GM19397 (cell line): ENCODE data around the gene CEP104.

Experiments
- ATAC-seq: cut with Tn5 transposase; IDR thresholded peaks from one replicate; pipeline ENCODE4 v1.9.1; 2021; ENCODE audit warnings: mild to moderate bottlenecking, moderate library complexity; ENCODE audit not compliant: unreplicated experiment

CEP104 gene

DNA sequence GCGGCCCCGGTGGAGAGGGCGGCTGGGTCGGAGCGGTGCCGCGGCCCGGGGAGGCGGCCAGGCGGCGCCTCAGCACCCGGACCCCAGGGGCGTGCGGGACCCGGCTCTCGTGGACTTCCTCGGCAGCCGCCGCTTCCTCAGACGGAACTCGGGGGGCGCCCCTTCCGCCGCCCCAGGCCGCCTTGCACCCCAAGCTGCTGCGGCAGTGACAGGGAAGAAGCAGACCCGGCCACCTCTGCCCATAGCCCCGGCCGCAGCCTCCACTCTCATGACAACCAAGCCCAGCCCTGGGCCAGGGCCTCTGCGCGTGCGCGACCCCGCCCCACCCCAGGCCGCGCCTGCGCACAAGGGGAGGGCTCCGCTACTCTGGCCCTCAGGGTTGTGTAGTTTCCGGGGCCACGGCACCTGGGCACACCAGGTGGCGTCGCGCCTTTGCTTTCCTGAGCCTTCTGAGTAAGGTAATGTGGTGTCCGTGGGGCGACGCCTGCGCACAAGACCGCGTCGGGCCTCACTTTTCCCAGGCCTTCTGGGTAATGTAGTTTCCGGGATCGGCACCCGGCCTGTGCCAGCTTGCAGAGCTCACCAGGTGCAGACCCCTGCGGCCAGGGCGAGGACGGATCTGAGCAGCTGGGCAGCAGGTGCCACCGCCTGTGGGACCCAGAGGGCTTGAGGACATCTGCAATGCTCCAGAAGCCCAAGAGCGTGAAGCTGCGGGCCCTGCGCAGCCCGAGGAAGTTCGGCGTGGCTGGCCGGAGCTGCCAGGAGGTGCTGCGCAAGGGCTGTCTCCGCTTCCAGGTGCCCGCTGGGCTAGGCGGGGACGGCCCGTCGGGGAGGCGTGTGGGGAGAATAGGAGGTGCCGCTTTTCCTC, at the start of gene CEP104, which contains the start of gene DFFB:
Gene CEP104 (minus strand): TSS at position 289 of the 868 bp plus-strand sequence. CDS start 4,804 bp downstream, outside the sequence.
Gene DFFB (plus strand): TSS at position 554 of the 868 bp plus-strand sequence. CDS start 128 bp downstream, at position 682.
- ATAC-seq: peak; percentile 82

DNA sequence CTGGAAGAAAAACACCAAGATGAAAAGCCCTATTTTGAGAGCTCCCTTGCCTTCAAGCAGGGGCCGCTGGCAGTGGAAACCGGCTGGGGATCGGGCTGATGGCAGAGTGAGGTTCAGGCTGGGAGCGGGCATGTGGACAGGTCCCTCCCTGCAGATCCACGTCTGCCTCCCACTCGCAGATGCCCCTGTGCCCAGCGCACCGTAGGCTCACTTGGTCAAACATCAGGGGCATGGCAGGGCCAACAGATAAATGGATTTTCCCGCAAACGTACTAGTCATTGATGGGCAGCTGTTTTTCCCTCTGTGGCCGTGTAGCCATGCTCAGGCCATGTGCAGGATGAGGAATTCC, 49.6 kb upstream of the CEP104 start:
- ATAC-seq: no peak

DNA sequence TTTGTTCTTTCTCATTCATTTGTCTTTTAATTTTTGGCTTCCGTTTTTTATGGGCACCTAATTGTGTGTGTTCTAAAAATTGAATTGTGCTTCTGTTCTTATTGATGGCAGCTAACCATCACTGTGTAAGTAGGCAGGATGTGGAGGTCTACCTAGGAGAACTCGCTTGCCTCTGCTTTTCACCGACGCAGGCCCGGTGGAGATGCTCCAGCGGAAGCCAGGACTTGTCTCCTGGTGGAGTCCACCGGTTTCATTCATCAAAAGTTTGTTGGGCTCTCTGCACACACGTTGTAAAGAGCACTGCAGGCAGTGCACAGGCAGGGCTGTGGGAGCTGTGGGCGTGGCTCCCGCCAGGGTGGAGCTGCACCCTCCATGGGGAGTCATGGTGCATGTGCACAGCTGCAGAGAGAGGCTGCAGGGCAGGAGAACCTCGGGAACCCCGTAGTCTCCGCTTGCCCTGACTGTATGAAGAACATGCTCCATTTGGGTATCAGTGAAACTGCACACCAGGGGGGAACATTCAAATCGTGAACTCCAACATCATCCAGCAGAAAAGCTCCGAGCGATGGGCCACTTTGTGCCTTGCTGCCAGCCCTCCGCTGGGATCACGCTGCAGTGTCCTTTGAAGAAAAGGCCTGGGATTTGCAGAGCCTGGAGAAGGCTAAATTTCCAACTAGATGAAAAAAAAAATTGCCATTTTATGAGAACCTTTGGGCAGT, 49.1 kb upstream of the CEP104 start:
- no peak for ATAC-seq

DNA sequence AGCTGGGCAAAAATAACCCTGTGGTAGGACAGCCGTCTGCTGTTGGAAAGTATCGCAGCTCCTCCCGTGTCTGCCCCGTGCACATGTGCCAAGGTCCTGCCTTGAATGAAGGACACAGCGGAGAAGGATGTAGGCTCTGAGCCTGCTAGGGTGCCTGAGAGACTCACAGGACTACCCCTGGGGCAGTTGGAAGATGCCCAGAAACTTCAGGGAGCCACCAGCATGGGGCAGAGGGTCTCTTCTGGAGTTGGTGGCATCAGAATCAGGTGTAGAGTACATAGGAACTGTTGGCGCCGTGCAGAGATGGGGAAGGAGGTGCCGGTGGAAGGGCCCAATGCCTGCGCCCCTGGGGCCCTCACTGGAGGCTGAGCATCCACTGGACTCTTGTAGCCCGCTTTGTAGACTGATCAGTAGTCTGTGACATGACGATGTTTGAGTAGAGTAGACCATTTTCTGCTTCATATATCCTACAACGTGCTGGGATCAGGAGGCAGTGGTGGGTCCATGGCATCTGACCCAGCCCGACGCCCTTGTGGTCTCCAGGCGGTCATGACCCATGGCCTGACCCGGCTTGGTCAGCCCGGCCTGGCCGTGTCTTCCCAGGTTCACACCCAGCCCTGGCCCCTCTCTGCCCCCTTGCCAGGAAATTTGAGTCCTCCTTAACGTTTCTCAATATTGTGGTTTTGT, 48.4 kb upstream of the CEP104 start:
- ATAC-seq: no peak

DNA sequence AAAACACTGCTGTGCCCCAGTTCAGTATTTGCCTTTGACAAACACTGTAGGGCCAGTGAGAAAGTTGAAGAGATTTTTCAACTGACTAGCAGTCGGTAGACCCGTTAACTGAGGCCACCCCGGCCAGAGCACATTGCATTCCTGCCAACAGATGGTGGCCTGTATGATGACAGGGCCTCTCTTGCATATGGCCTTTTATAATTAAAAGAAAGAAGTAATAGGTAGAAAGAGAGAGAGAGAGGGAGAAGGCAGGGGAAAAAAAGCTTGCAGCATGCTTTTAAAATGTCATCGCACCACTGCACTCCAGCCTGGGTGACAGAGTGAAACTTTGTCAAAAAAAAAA, 47.8 kb upstream of the CEP104 start:
- ATAC-seq: no peak

DNA sequence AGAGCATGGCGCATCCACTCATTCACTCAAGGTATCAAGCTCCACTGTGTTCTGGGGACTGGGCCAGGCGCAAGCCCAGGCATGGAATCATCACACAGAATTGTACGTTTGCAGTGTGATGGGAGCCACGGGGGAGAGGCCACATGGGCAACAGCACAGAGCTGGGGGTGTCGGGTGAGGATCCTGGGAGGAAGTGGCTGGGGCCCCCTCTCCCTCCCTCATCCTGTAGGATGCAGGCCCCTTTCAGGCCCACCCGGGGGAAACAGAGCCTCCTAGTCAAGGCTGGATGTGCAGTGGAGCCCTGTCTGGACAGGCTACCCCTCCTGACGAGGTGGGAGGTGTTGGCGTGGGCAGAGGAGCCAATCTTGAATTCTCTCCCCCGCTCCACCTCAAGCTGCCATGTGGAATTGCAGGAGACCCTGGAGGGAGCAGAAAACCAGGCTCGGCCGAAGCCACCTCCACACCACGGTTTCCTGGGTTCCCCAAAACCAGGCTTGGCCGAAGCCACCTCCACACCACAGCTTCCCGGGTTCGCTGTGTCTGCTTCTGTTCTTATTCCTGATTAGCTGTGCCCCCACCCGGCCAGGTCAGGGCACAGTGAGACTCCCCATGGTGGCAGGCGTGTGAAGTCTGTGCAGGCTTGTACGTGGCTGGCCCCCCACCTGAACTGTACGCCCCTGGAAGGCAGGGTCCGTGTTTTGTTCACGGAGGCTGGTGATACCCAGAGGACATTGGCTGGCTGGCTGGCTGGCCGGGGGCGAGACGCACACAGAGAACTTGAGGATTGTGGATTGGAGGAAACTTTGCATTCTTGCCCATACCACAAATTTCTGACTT, 47.2 kb upstream of the CEP104 start:
- no peak for ATAC-seq

DNA sequence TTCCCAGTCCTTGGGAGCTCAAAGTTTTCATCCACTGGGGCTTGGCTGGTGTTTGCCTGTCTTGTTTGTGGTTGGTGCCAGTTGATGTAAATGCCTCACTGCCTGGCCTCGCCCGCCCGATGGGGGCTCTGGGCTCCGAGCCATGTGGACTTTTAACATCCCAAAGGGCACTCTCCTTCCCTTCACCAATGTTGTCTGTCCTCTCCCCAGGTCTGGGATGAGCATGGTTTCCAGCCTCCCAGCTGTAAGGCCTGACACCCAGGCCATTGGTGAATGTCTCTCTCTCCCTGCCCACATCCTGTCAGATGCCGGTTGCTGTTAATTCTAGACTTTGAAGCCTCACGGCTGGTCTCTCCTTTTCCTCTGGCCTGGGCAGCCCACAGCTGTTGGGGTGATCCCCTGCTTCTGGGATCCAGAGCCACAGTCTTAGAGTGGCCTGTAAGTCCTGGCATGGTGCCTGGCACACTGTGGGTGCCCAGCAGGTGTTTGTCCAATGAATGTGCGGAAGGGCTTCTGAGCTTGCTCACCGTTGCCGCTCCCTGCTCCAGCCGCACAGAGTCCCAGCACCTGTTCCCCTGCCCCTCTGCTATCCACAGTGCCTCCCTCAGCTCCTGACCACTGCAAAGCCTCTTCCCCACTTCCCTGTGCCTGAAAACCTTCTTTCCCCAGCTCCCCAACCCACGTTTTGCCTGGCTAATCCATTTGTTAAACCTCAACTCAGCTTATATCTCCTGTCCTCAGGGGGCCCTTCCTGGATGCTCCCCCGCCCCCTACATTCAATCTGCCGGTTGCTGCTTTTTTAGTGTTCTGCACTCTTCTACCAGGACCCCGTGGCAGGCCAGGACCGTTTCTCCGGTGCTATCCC, 46.4 kb upstream of the CEP104 start:
- ATAC-seq: no peak

DNA sequence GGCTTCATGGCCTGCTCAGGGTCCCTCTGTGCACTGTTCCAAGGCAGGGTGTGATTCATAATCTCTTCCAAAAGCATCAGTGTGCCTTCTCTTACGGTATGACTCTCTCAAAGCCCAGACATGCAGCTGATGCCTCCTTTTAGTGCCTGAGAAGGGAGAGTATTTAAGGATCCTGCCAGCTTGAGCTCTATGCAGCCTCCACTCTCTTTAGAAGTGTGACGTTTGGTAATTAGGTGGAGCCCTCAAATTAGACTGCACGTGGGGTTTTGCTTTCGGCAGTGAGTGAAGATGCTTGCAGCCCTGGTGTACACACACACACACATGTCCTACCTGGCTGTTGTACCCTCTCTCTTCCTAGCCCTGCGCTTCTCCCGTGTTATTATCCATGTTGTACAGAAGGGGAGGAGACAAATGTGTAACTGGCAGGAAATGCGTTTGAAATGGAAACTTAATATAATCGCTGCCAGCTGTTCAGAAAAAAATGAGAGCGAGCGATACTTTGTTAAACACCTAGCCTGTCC, 45.6 kb upstream of the CEP104 start:
- no peak for ATAC-seq

DNA sequence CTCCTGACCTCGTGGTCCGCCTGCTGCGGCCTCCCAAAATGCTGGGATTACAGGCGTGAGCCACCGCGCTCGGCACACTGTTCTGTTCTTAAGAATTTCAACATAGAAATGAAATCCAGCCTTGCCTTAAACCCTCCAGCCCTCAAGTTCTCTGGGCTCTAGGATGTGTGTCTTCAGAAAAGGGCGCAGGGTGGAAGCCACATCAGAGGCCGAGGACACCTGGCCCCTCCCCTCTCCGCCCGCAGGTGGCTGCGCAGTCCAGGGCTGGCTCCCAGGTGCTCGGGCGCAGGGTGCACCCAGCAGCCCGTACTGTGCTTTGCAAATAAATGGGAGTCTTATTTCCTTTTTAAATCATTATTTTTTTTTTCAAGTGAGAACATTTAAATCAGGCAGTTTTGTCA, 45.1 kb upstream of the CEP104 start:
- no peak for ATAC-seq

DNA sequence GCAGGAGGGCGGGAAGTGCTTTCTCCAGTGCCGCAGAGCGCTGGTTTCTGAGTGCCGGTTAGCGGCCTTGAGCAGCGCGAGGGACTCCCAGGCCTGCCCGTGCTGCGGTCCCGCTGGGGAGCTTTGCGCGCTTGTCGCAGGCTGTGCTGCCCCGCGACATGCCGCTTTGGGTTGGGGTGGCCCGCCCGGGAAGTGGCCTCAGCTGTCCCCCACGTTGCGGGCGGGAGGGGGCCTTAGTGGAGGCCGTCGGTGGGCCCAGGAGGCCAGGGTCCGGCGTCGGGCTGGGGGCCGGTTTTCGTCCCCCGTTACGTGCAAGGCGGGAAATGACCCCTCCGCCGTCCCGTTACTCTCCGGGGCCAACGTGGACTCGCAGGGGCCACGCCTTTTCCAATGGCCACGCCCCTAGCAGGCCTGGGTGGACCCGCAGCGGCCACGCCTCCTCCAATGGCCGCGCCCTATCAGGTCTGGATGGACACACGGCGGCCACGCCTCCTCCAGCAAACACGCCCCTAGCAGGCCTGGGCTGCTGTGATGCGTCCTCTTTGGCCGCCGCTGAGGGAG, 44.0 kb upstream of the CEP104 start:
- peak; percentile 44 for ATAC-seq

DNA sequence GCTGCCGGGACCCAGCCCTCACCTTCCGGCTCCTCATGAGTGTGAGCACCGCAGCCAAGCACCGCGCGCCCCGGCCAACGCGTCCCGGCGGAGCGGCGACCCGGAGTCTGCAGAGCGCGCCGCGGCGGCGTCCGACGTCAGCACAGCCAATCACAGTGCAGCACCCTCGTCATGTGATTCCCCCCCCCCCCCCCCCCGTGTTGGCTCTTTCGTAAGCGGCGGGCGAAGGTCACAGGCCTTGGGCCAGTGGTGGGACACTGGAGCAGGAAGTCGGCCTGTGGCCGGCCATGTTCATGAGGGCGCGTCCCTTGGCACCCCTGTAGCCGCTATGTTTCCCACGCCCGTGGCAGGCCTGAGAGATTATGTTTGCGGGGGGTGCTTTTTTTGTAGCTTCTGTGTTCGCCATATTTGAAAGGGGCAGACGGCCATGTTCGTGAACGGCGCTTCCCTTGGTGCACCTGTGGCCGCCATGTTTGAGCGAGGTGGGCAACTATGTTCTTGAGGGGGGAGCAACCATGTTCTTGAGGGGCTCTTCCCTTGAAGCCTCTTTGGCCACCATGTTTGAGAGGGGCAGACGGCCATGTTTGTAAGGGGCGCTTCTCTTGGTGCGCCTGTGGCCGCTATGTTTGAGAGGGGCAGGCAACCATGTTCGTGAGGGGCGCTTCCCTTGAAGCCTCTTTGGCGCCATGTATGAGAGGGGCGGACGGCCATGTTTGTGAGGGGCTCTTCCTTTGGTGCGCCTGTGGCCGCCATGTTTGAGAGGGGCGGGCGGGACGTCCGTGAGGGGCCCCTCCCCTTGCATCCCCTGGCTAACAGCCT, 43.3 kb upstream of the CEP104 start, which contains the start of gene C1orf174:
Gene C1orf174 (minus strand): TSS at position 123 of the 819 bp plus-strand sequence. CDS start 86 bp downstream, at position 37.
- ATAC-seq: peak; percentile 63

DNA sequence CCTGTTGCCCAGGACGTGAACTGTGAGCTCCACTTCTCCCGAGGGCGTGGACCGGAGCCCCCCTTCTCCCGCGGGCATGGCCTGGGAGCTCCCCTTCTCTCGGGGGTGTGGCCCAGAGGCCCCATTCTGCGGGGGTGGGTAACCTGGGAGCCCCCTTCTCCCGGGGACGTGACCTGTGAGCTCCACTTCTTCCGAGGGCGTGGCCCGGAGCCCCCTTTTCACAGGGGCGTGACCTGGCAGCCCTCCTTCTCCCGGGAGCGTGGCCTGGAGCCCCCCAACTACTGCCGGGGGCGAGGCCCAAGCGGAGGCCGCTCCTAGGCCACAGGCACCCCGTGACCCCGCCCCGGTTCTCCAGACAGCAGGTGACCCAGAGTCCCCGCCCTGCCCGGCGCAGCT, 42.7 kb upstream of the CEP104 start:
- peak; percentile 2 for ATAC-seq

DNA sequence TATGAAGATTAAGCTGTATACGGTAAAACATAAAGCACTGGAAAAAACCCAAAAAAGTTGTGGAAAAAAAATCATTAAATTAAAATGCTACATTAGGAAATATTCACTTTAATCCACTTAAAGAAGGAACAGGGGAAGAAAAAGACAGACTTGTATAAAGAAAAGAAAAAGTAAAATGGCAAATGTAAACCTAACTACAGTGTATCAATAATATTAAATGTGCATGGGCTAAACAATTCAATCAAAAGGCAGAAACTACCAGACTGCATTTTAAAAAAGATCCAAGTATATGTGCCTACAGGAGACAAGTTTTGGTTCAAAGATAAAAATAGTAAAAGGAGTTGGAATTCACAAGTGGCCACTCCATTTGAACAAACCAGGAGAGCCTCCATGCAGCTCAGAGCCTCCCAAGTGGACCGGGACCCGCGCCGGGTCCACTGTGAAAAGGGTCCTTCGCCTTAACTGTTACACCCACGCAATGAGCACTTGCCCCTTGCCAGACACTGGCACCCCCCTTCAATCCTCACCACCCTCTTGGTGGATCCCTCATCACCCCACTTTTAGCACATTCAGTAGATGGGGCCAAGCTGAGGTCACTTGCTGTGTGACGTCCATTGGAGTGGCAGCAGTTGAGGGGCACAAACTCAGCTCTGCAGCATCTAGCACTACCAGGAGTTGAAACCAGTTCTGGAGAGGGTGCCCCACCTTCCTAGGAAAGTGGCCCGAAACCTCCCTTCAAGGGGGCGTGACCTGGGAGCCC, 42.2 kb upstream of the CEP104 start:
- ATAC-seq: no peak

DNA sequence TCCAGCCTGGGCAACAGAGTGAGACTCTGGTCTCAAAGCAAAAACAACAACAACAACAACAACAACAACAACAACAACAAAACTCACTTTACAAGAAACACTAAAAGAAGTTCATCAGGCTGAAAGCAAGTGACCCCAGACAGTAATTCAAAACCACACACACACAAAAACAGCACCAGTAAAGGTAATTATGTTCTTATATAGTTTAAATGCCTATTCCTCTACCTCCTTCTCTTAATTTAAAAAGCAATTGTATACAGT, 41.4 kb upstream of the CEP104 start:
- ATAC-seq: no peak

DNA sequence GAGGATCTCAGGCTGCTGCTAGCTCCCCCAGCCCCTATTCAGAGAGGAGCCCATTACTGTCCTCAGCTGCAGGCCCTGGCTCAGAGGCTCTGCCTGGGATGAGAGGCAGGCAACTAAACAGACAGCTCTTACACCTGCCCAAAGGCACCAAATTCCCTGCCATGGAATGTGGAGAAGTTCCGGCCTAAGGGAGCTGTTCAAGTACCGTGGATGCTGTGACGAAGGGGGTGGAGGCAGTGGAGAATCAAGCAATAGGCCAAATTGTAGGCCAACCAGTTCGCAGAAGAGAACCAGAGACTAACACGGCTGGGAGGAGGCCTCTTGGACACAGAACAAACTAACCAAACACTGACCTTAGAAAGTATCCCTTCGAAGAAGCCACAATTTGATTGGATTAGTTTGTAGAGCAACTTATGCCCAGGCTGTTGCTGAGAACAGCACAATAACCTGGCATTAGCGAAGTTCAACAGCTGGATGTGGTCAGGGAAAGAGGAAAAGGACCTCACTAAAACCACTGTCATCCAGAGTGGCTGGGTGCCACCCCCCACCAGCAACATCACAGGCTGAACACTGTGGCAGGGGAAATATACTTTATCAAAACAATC, 39.5 kb upstream of the CEP104 start:
- ATAC-seq: no peak

DNA sequence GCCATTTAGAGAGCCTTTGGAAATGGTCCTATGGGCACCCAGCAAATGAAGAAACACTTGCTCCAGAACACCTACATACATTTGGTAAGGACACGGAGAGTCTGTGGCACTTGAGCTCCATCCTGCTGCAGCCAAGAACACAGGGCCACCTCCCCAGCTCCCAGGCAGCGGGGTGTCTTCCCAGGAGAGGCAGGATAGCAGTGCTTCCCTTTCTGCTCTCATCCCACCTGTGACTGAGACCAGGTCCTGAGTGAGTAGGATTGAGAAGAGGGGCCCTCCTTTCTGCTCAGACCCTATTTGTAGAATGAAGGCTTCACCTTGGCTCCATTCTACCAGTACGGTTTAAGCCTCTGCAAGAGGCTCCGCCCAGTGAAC, 38.9 kb upstream of the CEP104 start:
- no peak for ATAC-seq

DNA sequence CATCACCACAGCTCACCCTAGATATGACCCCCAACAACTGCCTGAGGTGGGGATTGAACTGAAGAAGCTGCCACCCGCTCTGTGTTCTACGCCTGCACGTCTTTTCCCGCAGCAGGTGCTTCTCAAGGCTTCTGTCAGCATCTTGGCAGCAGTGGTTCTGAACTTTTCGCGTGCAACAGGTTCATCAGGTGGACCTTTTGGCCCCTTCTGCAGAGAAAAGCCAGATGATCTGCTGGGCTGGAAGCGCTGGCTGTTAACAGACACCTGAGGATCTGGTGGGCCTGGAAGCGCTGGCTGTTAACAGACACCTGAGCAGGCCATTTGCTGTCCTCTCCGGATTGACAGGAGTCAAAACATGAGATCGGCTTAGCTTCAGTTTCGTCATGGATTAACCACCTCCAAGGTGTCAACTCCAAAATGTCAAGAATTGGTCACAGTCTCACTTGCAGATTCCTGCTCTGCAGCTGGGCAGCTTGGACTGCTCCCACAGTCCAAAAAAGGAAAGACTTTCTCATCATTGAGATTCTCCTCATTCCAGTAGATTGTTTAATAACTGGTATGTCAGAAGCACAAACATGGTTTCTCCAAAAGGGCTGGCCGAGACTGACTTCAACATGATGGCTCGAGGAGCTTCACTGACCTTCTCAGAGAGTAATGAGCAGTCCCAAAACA, 38.4 kb upstream of the CEP104 start:
- no peak for ATAC-seq
